AG08396 (cell line): Measurements from ENCODE around the gene LPAR6.

Experiments used
- DNase-seq: peaks from one replicate; pipeline ENCODE4 v3.0.0; 2012; ENCODE audit warnings: low spot score, mixed read lengths

LPAR6 gene

DNA sequence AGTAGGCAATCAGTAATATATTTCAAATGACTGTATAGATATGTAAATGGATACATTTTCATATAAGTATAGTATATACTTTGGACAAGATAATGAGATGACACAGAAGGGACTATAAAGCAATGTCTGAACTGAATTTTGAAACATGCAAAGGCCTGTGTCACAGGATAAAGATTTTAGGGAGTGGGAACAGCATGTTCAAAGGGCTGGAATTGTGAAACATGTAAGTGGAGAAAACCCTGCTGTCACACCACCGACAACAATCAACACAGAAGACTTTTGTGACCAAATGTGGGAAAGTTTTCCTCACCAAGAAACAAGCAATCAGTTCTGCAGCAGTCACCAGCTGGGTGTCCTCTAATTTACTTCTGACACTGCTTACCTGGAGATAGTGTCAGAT lies 42.9 kb downstream of the LPAR6 start:
- DNase-seq: no peak
